ENCODE results near the gene VILL.

The VILL gene

DNA sequence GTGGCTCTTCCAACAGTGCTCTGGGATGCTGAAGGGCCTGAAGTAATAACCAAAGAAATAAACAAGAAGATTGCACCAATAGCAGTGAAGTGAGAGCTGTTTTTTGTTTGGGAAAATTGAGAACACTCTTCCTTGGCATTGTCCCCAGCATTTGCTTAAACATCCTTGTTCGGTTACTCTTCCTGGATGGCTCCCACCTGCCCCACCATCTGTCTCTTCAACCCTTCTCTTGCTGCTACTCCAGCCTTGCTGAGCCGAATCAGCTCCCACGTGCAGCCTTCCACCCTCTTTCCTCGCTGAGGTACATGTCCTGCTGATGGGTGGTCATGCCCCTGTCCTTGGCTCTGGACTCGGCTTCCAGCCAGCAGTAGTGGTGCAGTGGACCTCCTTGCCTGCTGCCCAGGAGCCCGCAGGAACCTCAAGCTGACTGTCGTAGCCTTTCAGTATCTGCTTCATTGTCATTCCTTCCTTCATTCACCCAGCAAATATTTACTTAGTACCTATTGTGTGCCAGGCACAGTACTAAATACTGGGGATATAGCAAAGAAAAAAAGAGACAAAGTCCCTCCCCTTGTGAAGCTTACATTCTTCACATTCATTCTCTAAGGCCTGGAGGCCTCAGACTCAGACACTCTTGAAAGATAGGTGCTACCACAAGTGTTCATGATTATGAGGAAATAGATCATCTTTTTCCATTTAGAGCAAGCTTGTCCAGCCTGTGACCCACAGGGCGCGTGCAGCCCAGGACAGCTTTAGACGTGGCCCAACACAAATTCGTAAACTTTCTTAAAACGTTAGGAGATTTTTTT is 17.1 kb upstream of the VILL start:
- TF ChIP-seq TEAD4 (IDR thresholded peaks at IDR 0.05) (no peak), FOXM1 (IDR thresholded peaks at IDR 0.05; ENCODE audit: borderline replicate concordance, low read depth) (no peak), TCF12 (IDR thresholded peaks at IDR 0.05; ENCODE audit: low read depth) (no peak), YY1 (IDR thresholded peaks at IDR 0.05; ENCODE audit: low read depth) (no peak), CREB1 (IDR thresholded peaks at IDR 0.05; ENCODE audit: low read depth) (no peak), CEBPB (IDR thresholded peaks at IDR 0.05) (no peak), EGR1 (IDR thresholded peaks at IDR 0.05) (no peak), RAD21 (IDR thresholded peaks at IDR 0.05; ENCODE audit: low read depth) (no peak), EP300 (IDR thresholded peaks at IDR 0.05; ENCODE audit: borderline replicate concordance) (no peak), ZBTB7A (IDR thresholded peaks at IDR 0.05; ENCODE audit: low read depth) (no peak), TAF1 (IDR thresholded peaks at IDR 0.05; ENCODE audit: low read depth) (no peak), NFIC (IDR thresholded peaks at IDR 0.05) (no peak)
- TF ChIP-seq, protein P1, sequence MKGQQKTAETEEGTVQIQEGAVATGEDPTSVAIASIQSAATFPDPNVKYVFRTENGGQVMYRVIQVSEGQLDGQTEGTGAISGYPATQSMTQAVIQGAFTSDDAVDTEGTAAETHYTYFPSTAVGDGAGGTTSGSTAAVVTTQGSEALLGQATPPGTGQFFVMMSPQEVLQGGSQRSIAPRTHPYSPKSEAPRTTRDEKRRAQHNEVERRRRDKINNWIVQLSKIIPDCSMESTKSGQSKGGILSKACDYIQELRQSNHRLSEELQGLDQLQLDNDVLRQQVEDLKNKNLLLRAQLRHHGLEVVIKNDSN (IDR thresholded peaks at IDR 0.05), result no peak
- TF ChIP-seq, protein P2, sequence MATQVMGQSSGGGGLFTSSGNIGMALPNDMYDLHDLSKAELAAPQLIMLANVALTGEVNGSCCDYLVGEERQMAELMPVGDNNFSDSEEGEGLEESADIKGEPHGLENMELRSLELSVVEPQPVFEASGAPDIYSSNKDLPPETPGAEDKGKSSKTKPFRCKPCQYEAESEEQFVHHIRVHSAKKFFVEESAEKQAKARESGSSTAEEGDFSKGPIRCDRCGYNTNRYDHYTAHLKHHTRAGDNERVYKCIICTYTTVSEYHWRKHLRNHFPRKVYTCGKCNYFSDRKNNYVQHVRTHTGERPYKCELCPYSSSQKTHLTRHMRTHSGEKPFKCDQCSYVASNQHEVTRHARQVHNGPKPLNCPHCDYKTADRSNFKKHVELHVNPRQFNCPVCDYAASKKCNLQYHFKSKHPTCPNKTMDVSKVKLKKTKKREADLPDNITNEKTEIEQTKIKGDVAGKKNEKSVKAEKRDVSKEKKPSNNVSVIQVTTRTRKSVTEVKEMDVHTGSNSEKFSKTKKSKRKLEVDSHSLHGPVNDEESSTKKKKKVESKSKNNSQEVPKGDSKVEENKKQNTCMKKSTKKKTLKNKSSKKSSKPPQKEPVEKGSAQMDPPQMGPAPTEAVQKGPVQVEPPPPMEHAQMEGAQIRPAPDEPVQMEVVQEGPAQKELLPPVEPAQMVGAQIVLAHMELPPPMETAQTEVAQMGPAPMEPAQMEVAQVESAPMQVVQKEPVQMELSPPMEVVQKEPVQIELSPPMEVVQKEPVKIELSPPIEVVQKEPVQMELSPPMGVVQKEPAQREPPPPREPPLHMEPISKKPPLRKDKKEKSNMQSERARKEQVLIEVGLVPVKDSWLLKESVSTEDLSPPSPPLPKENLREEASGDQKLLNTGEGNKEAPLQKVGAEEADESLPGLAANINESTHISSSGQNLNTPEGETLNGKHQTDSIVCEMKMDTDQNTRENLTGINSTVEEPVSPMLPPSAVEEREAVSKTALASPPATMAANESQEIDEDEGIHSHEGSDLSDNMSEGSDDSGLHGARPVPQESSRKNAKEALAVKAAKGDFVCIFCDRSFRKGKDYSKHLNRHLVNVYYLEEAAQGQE (IDR thresholded peaks at IDR 0.05; ENCODE audit: low read depth), result no peak
- TF ChIP-seq, protein P3, sequence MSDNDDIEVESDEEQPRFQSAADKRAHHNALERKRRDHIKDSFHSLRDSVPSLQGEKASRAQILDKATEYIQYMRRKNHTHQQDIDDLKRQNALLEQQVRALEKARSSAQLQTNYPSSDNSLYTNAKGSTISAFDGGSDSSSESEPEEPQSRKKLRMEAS (IDR thresholded peaks at IDR 0.05), result no peak

GRCh38 chr3:37974121-37975083 is 16.2 kb upstream of the VILL start:
- TF ChIP-seq, protein P1 (IDR thresholded peaks at IDR 0.05), result no peak
- TF ChIP-seq TEAD4 (IDR thresholded peaks at IDR 0.05), result no peak
- TF ChIP-seq RAD21 (IDR thresholded peaks at IDR 0.05; ENCODE audit: low read depth), result peak; percentile 84
- TF ChIP-seq ZBTB7A (IDR thresholded peaks at IDR 0.05; ENCODE audit: low read depth), result no peak
- no peak for TF ChIP-seq FOXM1 (IDR thresholded peaks at IDR 0.05; ENCODE audit: borderline replicate concordance, low read depth)
- TF ChIP-seq, protein P2 (IDR thresholded peaks at IDR 0.05; ENCODE audit: low read depth), result no peak
- TF ChIP-seq YY1 (IDR thresholded peaks at IDR 0.05; ENCODE audit: low read depth), result no peak
- TF ChIP-seq EGR1 (IDR thresholded peaks at IDR 0.05), result no peak

- TF ChIP-seq RAD21 (IDR thresholded peaks at IDR 0.05; ENCODE audit: low read depth), result no peak
- TF ChIP-seq FOXM1 (IDR thresholded peaks at IDR 0.05; ENCODE audit: borderline replicate concordance, low read depth), result no peak
- no peak for TF ChIP-seq ZBTB7A (IDR thresholded peaks at IDR 0.05; ENCODE audit: low read depth)
- no peak for TF ChIP-seq EP300 (IDR thresholded peaks at IDR 0.05; ENCODE audit: borderline replicate concordance)
- TF ChIP-seq TCF12 (IDR thresholded peaks at IDR 0.05; ENCODE audit: low read depth), result no peak
Measured at GRCh38 chr3:37979541-37980461, 10.8 kb upstream of the VILL start.

GRCh38 chr3:37980462-37981347 is 9.9 kb upstream of the VILL start:
- TF ChIP-seq, protein P2 (IDR thresholded peaks at IDR 0.05; ENCODE audit: low read depth), result no peak
- TF ChIP-seq NFIC (IDR thresholded peaks at IDR 0.05) (no peak), TEAD4 (IDR thresholded peaks at IDR 0.05) (no peak), FOXM1 (IDR thresholded peaks at IDR 0.05; ENCODE audit: borderline replicate concordance, low read depth) (no peak), TCF12 (IDR thresholded peaks at IDR 0.05; ENCODE audit: low read depth) (no peak), EGR1 (IDR thresholded peaks at IDR 0.05) (no peak), TAF1 (IDR thresholded peaks at IDR 0.05; ENCODE audit: low read depth) (no peak), CREB1 (IDR thresholded peaks at IDR 0.05; ENCODE audit: low read depth) (no peak), ZBTB7A (IDR thresholded peaks at IDR 0.05; ENCODE audit: low read depth) (no peak), RAD21 (IDR thresholded peaks at IDR 0.05; ENCODE audit: low read depth) (no peak)
- TF ChIP-seq, protein P1 (IDR thresholded peaks at IDR 0.05), result no peak
